Fibroblast of lung (primary cell): ENCODE measurements around the gene DLG2. TPM values are rescaled to one million over a fixed set of nuclear protein-coding genes. Genes with fewer than 3 reads are reported as not detected.
A peak's percentile ranks its signal among the peaks of the same experiment; 100 is the strongest.

ENCODE experiments used
- DNase-seq, 2 donors: peaks; one replicate each; pipeline versions ENCODE4 v3.0.0 to v3.0.0-alpha.2; 2010; ENCODE audit warnings: low read depth in 2 of 2
- H2AFZ ChIP-seq: 2 replicates; pipeline ENCODE4 v1.5.1; 2012; ENCODE audit warnings: low read length, control low read depth, inconsistent platforms
- H3K27ac ChIP-seq: 2 replicates; pipeline ENCODE4 v1.5.1; 2011; ENCODE audit warnings: low read length, control low read depth; ENCODE audit not compliant: insufficient read depth
- H3K27me3 ChIP-seq: 2 replicates; pipeline ENCODE4 v1.5.1; 2011; ENCODE audit warnings: mild to moderate bottlenecking, low read length; ENCODE audit not compliant: control insufficient read depth, insufficient read depth
- H3K36me3 ChIP-seq: 2 replicates; pipeline ENCODE4 v1.5.1; 2011; ENCODE audit warnings: low read length; ENCODE audit not compliant: control insufficient read depth, insufficient read depth
- H3K4me1 ChIP-seq: 2 replicates; pipeline ENCODE4 v1.5.1; 2011; ENCODE audit warnings: low read length; ENCODE audit not compliant: control insufficient read depth, insufficient read depth; ENCODE audit errors: extremely low read depth
- H3K4me2 ChIP-seq: 2 replicates; pipeline ENCODE4 v1.5.1; 2011; ENCODE audit warnings: low read length, control low read depth; ENCODE audit not compliant: insufficient read depth; ENCODE audit errors: extremely low read depth
- H3K4me3 ChIP-seq, 4 experiments: fragments of 200-600 bp in 1 of 4; sonication (generic) in 1 of 4; replicated peaks in 1 of 4; 2 replicates each; pipeline ENCODE4 v1.5.1; 2011 to 2016; ENCODE audit warnings: low read length in 4 of 4, low read depth in 3 of 4, mild to moderate bottlenecking in 3 of 4, control low read depth in 2 of 4, inconsistent platforms in 1 of 4, mixed read lengths in 1 of 4; ENCODE audit not compliant: insufficient read depth in 1 of 4; ENCODE audit errors: control extremely low read depth in 1 of 4
- H3K79me2 ChIP-seq: 2 replicates; pipeline ENCODE4 v1.5.1; 2012; ENCODE audit warnings: mild to moderate bottlenecking, low read length, inconsistent platforms; ENCODE audit not compliant: control insufficient read depth, insufficient read depth
- H3K9ac ChIP-seq: 2 replicates; pipeline ENCODE4 v1.5.1; 2011; ENCODE audit warnings: mild to moderate bottlenecking, low read length, control low read depth; ENCODE audit not compliant: insufficient read depth
- H3K9me3 ChIP-seq: 2 replicates; pipeline ENCODE4 v1.5.1; 2012; ENCODE audit warnings: low read depth, low read length; ENCODE audit not compliant: control insufficient read depth, insufficient read depth
- H4K20me1 ChIP-seq: 2 replicates; pipeline ENCODE4 v1.5.1; 2011; ENCODE audit warnings: low read length; ENCODE audit not compliant: control insufficient read depth, insufficient read depth; ENCODE audit errors: extremely low read depth
- CTCF ChIP-seq, 2 donors: IDR thresholded peaks in 1 of 2; conservative IDR thresholded peaks in 1 of 2; 1 replicate in 1 of 2; 2 replicates in 1 of 2; pipeline ENCODE4 v1.5.1; 2011 to 2012; ENCODE audit warnings: low read length in 2 of 2, control low read depth in 1 of 2, inconsistent platforms in 1 of 2, low read depth in 1 of 2, mild to moderate bottlenecking in 1 of 2
- EZH2 ChIP-seq: IDR thresholded peaks from 2 replicates; pipeline ENCODE4 v1.5.1; 2012; ENCODE audit warnings: low read length, control low read depth, mild to moderate bottlenecking; ENCODE audit errors: missing control alignments
- polyA plus RNA-seq, 2 donors: library from polyadenylated mRNA; depleted of rRNA in 1 of 2; stranded (reverse) in 1 of 2; unstranded in 1 of 2; fragments of >200 nt; gene quantifications; 2 replicates each; pipeline ENCODE4 v1.2.1, GENCODE V29; 2011 to 2012; ENCODE audit warnings: missing spikeins in 1 of 2
- total RNA-seq: library from RNA; depleted of rRNA; stranded (reverse); fragments of >200 nt; gene quantifications from 2 replicates; pipeline ENCODE4 v1.2.1, GENCODE V29; 2014

Gene DLG2
- total and polyA plus RNA-seq, 2 donors (not counting 1 experiment from before 2014, with no cell fraction given): 0.77 to 2.3 TPM

- Histone ChIP-seq H3K4me2 (no peak overlapping the region), H3K79me2 (no peaks in the 10 kb centered on the region), H3K9me3 (no peaks in the 10 kb centered on the region), H2AFZ (no peak overlapping the region), H3K36me3 (no peaks in the 10 kb centered on the region), H3K27me3 (no peaks in the 10 kb centered on the region), H4K20me1 (no peaks in the 10 kb centered on the region), H3K4me3 (no peak overlapping the region), H3K4me1 (no peaks in the 10 kb centered on the region), H3K9ac (no peak overlapping the region), H3K27ac (no peak overlapping the region)
- TF ChIP-seq CTCF (conservative IDR thresholded peaks at IDR 0.05 in 1 of 2, IDR thresholded peaks at IDR 0.05 in 1 of 2; ENCODE audit: low read depth in 1 of 2, low read length in 2 of 2) (no peak), EZH2 (no peak)
- DNase-seq: no peak
These were observed 1046.7 kb downstream of the DLG2 start for GRCh38 chr11:84580428-84580827.

DNA sequence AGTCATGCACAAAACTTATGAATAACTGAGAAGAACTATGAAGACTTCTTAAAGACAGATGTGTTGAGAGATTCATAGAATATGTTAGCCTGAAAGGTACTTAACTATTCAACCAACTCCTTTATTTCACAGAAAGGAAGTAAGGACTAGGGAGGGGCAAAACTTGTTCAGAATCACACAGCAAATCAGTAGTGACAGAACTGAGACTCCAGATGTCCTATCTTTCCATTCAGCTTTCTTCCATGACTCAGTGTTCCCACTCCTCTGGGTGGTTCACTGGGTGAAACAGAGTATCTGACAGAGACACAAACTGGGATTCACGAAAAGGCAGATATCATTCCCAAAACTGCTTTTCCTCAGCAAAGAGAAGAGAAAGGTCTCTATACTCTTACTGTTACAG lies 1053.3 kb downstream of the DLG2 start:
- Histone ChIP-seq H3K4me3 (no peak overlapping the region), H4K20me1 (no peaks in the 10 kb centered on the region), H3K27me3 (no peaks in the 10 kb centered on the region), H3K27ac (no peak overlapping the region), H3K79me2 (no peaks in the 10 kb centered on the region), H2AFZ (no peak overlapping the region), H3K9me3 (no peaks in the 10 kb centered on the region), H3K36me3 (no peaks in the 10 kb centered on the region), H3K9ac (no peak overlapping the region), H3K4me2 (no peak overlapping the region), H3K4me1 (no peaks in the 10 kb centered on the region)
- TF ChIP-seq CTCF (conservative IDR thresholded peaks at IDR 0.05 in 1 of 2, IDR thresholded peaks at IDR 0.05 in 1 of 2; ENCODE audit: low read depth in 1 of 2, low read length in 2 of 2) (no peak), EZH2 (no peak)
- DNase-seq: no peak

- Histone ChIP-seq H3K9ac (no peak overlapping the region), H3K4me2 (no peak overlapping the region), H3K9me3 (no peaks in the 10 kb centered on the region), H3K36me3 (no peaks in the 10 kb centered on the region), H3K4me1 (no peaks in the 10 kb centered on the region), H3K27ac (no peak overlapping the region), H3K27me3 (no peaks in the 10 kb centered on the region), H4K20me1 (no peaks in the 10 kb centered on the region), H3K4me3 (no peak overlapping the region), H3K79me2 (no peaks in the 10 kb centered on the region), H2AFZ (no peak overlapping the region)
- peak in 1 of 2 donors; percentile 36 for DNase-seq
- TF ChIP-seq CTCF (conservative IDR thresholded peaks at IDR 0.05 in 1 of 2, IDR thresholded peaks at IDR 0.05 in 1 of 2; ENCODE audit: low read depth in 1 of 2, low read length in 2 of 2) (no peak), EZH2 (no peak)
These were observed 1060.5 kb downstream of the DLG2 start for GRCh38 chr11:84566671-84567070.
